ENCODE results near the gene SLC35F4.

DNA sequence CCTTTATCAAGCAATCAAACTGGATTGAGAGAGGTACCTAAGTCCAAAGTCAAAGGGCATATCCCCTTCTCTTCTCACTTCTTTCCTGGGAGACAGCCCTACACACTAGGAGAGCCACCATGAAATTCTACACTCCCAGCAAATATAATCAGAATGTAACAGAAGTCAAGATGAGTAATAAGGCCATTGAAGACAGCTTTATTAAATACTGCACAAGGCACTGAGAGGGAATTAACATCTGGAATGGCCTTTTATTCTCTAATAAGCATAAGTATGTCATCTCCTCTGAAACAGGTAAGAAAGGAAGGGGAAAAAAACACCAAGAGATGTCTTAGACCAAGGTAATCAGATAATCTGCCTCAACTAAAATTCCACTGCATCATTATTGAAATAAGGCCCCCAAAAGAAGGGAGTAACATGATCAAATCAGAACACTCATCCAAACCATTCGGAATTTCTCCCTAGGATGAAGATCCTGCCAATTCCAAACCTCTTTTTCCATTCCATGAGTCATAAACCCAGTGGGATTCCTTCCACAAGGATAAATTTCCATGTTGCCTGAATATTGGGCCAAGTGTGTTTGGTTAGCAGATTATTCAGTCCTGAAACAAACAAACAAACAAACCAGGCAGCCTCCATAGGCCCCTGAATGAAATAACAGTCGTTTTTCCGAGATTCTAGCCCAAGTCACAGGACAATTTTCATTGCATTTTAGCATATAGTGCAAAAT is 19.9 kb downstream of the SLC35F4 start:
- TF ChIP-seq, protein P1, sequence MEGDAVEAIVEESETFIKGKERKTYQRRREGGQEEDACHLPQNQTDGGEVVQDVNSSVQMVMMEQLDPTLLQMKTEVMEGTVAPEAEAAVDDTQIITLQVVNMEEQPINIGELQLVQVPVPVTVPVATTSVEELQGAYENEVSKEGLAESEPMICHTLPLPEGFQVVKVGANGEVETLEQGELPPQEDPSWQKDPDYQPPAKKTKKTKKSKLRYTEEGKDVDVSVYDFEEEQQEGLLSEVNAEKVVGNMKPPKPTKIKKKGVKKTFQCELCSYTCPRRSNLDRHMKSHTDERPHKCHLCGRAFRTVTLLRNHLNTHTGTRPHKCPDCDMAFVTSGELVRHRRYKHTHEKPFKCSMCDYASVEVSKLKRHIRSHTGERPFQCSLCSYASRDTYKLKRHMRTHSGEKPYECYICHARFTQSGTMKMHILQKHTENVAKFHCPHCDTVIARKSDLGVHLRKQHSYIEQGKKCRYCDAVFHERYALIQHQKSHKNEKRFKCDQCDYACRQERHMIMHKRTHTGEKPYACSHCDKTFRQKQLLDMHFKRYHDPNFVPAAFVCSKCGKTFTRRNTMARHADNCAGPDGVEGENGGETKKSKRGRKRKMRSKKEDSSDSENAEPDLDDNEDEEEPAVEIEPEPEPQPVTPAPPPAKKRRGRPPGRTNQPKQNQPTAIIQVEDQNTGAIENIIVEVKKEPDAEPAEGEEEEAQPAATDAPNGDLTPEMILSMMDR (IDR thresholded peaks at IDR 0.05), result no peak
- no peak for TF ChIP-seq POLR2A (IDR thresholded peaks at IDR 0.05)

Data from thyroid gland (tissue), 4 donors.